Panc1 (cell line): Measurements from ENCODE around the gene TIMP3. TPM values are rescaled to one million over a fixed set of nuclear protein-coding genes. Genes with fewer than 3 reads are reported as not detected.

Experiments used
- ATAC-seq: fragments of 200-7000 bp; cut with Tn5 transposase; 2 replicates; pipeline ENCODE4 v1.9.1; 2020; ENCODE audit warnings: mild to moderate bottlenecking, moderate library complexity
- BruUV-seq: library from RNA; stranded (reverse); fragments of 400-500 nt; replicated peaks from 2 replicates; lab custom pipeline; 2021; lab: Mats Ljungman, UMichigan
- CTCF ChIA-PET: fragments of 300-600 bp; sonication (Branson Sonifier 250); formaldehyde crosslinking; loops from one replicate; lab custom pipeline; 2022; ENCODE audit warnings: antibody characterized with exemption; lab: Charles Lee
- POLR2A ChIA-PET: fragments of 300-600 bp; sonication (Branson Sonifier 250); formaldehyde crosslinking; loops from one replicate; lab custom pipeline; 2022; ENCODE audit warnings: antibody characterized with exemption; lab: Charles Lee
- DNase-seq: peaks from one replicate; pipeline ENCODE4 v3.0.0-alpha.2; 2010; ENCODE audit warnings: low read depth, low spot score
- H3K27ac ChIP-seq: 2 replicates; pipeline ENCODE4 v1.5.1; 2011; ENCODE audit warnings: mild to moderate bottlenecking, low read length, inconsistent platforms
- H3K27me3 ChIP-seq: fragments of 200-500 bp; sonication (Bioruptor generic); 2 replicates; pipeline ENCODE4 v1.6.0; 2014; ENCODE audit warnings: low read length, inconsistent platforms; ENCODE audit not compliant: control insufficient read depth, insufficient read depth
- H3K36me3 ChIP-seq: fragments of 200-500 bp; sonication (Bioruptor generic); 2 replicates; pipeline ENCODE4 v1.5.1; 2014; ENCODE audit warnings: inconsistent platforms, mild to moderate bottlenecking, low read length, moderate library complexity; ENCODE audit not compliant: control insufficient read depth, insufficient read depth
- H3K4me1 ChIP-seq: 2 replicates; pipeline ENCODE4 v1.5.1; 2011; ENCODE audit warnings: inconsistent platforms, mild to moderate bottlenecking, low read length, moderate library complexity; ENCODE audit not compliant: control insufficient read depth, insufficient read depth
- H3K4me3 ChIP-seq, 2 experiments: 2 replicates each; pipeline ENCODE4 v1.5.1; 2011 to 2012; ENCODE audit warnings: low read depth in 2 of 2, low read length in 2 of 2, mild to moderate bottlenecking in 2 of 2, inconsistent platforms in 1 of 2, moderate library complexity in 1 of 2
- H3K9me3 ChIP-seq: fragments of 200-500 bp; sonication (Bioruptor generic); 2 replicates; pipeline ENCODE4 v1.5.1; 2014; ENCODE audit warnings: low read depth, mild to moderate bottlenecking, inconsistent platforms, low read length, moderate library complexity; ENCODE audit not compliant: control insufficient read depth, insufficient read depth
- POLR2AphosphoS5 ChIP-seq: IDR thresholded peaks from 2 replicates; pipeline ENCODE4 v1.6.1; 2012; ENCODE audit warnings: mild to moderate bottlenecking, low read depth, low read length, moderate library complexity
- SIN3A ChIP-seq: IDR thresholded peaks from 2 replicates; pipeline ENCODE4 v1.6.1; 2012; ENCODE audit warnings: low read depth, mild to moderate bottlenecking, low read length, moderate library complexity, borderline replicate concordance; ENCODE audit not compliant: insufficient read depth
- TCF7L2 ChIP-seq: IDR thresholded peaks from 2 replicates; pipeline ENCODE4 v1.6.1; 2011; ENCODE audit warnings: mild to moderate bottlenecking, low read depth, low read length, inconsistent platforms
- in situ Hi-C: cut with HindIII; loops from 2 replicates; pipeline ENCODE4 v1.10.0; 2016; ENCODE audit warnings: low sequenced_read_pairs, low pct_unique_long_range_greater_than_20kb
- intact Hi-C: fragments of 100-400 bp; cut with micrococcal nuclease; formaldehyde crosslinking; loops from one replicate; pipeline ENCODE4 v1.10.0; 2022; ENCODE audit not compliant: unreplicated experiment
- total RNA-seq: library from RNA; stranded (reverse); gene quantifications from one replicate; pipeline ENCODE4 v1.2.1, GENCODE V29; 2021; ENCODE audit not compliant: unreplicated experiment
- TF ChIP-seq, protein P1 (sequence below), 2 experiments: IDR thresholded peaks; 2 replicates each; pipeline ENCODE4 v1.6.1; 2011 to 2012; ENCODE audit warnings: low read depth in 2 of 2, control low read depth in 1 of 2, low read length in 1 of 2, mild to moderate bottlenecking in 1 of 2, moderate library complexity in 1 of 2; ENCODE audit not compliant: insufficient read depth in 1 of 2
- TF ChIP-seq, protein P2 (sequence below): fragments of 450-650 bp; IDR thresholded peaks from 2 replicates; pipeline ENCODE4 v1.5.1; 2017; ENCODE audit warnings: mild to moderate bottlenecking

Gene TIMP3
- total RNA-seq, 1 experiment from 2014 or later, result 0.67 TPM

- H3K36me3 ChIP-seq, result no peaks in the 10 kb centered on the region
- CTCF ChIA-PET, result no interaction called here
Measured at GRCh38 chr22:32808038-32808445, 6.5 kb downstream of the TIMP3 start.

DNA sequence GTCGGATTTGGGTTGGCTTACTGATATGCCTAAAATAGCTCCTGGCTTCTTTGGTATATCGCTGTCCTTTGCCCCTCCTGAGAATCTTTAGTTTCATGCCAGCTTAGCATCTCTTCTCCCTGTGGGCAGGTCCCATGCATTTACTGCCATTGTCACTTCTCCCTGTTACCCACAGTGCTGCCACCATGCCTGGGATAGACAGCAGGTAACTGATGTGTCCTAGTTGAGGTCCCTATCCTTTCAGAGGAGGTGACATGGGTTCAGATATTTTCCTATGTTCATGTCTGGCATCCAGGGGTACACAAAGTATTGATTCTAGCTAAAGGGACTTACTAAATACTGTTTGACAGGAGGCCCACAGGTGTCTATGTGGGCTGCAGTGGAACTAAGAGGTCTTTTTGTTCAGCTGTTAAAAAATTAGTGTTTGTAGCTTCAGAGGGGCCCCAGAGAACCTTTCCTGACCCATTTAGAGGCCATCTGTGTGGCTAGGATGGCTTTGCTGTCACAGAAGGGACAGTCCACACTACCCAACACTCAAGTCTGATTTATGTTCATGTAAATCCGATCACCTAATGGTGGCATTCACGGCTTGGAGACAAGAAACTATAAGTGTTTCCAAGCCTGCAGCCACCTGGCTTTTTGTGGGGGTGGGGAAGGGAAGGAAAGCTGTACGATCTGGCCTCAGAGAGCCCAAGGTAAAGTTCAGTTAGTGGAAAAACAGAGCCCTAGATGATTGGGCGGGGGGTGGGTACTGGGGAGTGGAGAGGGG is 8.5 kb downstream of the TIMP3 start:
- ATAC-seq (no peak), DNase-seq (no peak)
- intact Hi-C loops, result no loop called here
- Histone ChIP-seq H3K4me3 (no peak overlapping the region), H3K4me1 (no peaks in the 10 kb centered on the region), H3K27me3 (no peaks in the 10 kb centered on the region; the same call in 1 of the 2 replicates), H3K27ac (no peak overlapping the region), H3K9me3 (no peaks in the 10 kb centered on the region), H3K36me3 (no peaks in the 10 kb centered on the region)
- TF ChIP-seq TCF7L2, result no peak
- TF ChIP-seq, protein P1, sequence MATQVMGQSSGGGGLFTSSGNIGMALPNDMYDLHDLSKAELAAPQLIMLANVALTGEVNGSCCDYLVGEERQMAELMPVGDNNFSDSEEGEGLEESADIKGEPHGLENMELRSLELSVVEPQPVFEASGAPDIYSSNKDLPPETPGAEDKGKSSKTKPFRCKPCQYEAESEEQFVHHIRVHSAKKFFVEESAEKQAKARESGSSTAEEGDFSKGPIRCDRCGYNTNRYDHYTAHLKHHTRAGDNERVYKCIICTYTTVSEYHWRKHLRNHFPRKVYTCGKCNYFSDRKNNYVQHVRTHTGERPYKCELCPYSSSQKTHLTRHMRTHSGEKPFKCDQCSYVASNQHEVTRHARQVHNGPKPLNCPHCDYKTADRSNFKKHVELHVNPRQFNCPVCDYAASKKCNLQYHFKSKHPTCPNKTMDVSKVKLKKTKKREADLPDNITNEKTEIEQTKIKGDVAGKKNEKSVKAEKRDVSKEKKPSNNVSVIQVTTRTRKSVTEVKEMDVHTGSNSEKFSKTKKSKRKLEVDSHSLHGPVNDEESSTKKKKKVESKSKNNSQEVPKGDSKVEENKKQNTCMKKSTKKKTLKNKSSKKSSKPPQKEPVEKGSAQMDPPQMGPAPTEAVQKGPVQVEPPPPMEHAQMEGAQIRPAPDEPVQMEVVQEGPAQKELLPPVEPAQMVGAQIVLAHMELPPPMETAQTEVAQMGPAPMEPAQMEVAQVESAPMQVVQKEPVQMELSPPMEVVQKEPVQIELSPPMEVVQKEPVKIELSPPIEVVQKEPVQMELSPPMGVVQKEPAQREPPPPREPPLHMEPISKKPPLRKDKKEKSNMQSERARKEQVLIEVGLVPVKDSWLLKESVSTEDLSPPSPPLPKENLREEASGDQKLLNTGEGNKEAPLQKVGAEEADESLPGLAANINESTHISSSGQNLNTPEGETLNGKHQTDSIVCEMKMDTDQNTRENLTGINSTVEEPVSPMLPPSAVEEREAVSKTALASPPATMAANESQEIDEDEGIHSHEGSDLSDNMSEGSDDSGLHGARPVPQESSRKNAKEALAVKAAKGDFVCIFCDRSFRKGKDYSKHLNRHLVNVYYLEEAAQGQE (IDR thresholded peaks at IDR 0.05; ENCODE audit: insufficient read depth in 1 of 2, low read depth in 2 of 2, low read length in 1 of 2), result no peak
- TF ChIP-seq, protein P2, sequence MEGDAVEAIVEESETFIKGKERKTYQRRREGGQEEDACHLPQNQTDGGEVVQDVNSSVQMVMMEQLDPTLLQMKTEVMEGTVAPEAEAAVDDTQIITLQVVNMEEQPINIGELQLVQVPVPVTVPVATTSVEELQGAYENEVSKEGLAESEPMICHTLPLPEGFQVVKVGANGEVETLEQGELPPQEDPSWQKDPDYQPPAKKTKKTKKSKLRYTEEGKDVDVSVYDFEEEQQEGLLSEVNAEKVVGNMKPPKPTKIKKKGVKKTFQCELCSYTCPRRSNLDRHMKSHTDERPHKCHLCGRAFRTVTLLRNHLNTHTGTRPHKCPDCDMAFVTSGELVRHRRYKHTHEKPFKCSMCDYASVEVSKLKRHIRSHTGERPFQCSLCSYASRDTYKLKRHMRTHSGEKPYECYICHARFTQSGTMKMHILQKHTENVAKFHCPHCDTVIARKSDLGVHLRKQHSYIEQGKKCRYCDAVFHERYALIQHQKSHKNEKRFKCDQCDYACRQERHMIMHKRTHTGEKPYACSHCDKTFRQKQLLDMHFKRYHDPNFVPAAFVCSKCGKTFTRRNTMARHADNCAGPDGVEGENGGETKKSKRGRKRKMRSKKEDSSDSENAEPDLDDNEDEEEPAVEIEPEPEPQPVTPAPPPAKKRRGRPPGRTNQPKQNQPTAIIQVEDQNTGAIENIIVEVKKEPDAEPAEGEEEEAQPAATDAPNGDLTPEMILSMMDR, result no peak
- ChIA-PET POLR2A (no interaction called here), CTCF (no interaction called here)
- no TSS peak for BruUV-seq
- in situ Hi-C loops, result no loop called here

More at GRCh38 chr22:32808038-32808445, 6.5 kb downstream of the TIMP3 start:
- H3K4me1 ChIP-seq, result no peaks in the 10 kb centered on the region
- ATAC-seq (no peak), DNase-seq (no peak)
- no TSS peak for BruUV-seq
- TF ChIP-seq, protein P2, result no peak
- TF ChIP-seq, protein P1 (IDR thresholded peaks at IDR 0.05; ENCODE audit: insufficient read depth in 1 of 2, low read depth in 2 of 2, low read length in 1 of 2), result no peak
- no peak for TF ChIP-seq POLR2AphosphoS5
- TF ChIP-seq TCF7L2, result no peak
- TF ChIP-seq SIN3A, result no peak
- in situ Hi-C loops, result no loop called here
- H3K4me3 ChIP-seq, result no peak overlapping the region
- intact Hi-C loops, result no loop called here
- H3K9me3 ChIP-seq, result no peaks in the 10 kb centered on the region
- POLR2A ChIA-PET, result no interaction called here
- no peaks in the 10 kb centered on the region; the same call in 1 of the 2 replicates for H3K27me3 ChIP-seq
- no peak overlapping the region for H3K27ac ChIP-seq
